ENCODE data around the gene LYSMD1.

LYSMD1 gene

GRCh38 chr1:151135433-151136385, 30.0 kb downstream of the LYSMD1 start:
- no peak for DNase-seq

DNA sequence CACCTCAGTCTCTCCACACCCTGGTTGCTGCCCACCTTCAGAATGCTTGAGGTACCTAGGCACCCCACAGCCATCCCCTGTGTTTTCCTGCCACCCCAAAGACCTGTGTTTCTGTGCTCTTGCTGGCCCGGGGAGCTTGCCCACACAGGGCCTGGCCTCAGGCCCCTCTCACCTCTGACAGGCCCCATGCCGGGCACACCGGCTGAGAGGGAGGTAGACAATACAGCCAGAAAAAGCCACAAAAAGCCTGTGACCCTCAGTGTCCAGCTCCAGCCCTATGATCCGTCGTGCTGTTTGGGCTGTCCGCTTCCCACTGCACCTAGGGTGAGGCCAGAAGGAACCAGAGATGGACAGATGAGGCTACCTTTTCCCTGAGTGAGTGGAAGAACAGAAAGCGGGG, 30.7 kb downstream of the LYSMD1 start:
- no peak for DNase-seq

GRCh38 chr1:151134396-151134795, 31.3 kb downstream of the LYSMD1 start:
- DNase-seq, result no peak

DNA sequence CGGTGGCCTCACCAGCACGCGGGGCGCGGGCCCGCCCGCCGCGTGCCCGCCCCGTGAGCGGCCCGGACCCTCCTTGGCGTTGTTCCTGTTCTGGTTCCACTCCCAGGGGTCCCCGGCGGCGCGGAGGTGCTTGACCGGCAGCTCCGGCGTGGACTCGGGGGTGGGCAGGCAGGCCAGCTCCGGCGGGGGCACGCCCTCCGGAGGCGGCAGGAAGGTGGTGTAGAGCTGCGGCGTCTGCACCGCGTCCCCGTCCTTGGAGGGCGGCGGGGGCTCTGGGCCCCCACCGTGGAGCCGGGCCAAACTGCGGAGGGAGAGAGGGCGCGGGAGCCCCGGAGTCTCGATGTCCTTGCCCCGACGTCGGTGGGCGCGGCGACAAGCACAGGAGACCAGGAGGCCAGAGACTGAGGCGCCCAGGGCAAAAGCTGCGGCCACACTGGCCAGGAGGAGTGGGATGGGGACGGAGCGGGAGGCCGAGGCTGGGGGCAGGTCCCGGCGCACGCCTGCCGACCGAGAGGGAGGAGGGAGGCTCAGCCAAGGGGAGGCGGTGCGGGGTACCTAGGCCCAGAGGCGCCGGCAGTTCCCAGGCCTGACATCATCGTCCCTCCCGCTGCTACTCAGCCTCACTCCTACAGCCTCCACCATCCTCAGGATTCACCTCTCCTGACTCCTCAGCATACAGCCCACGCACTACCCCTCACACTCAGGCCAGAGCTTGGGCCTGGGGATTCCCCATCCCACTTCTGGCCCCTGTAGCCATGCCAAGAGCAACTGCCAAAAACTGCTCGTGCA, 32.5 kb downstream of the LYSMD1 start:
- DNase-seq, result no peak

GRCh38 chr1:151132335-151133017, 33.2 kb downstream of the LYSMD1 start:
- no peak for DNase-seq

- no peak for DNase-seq
Measured at GRCh38 chr1:151131701-151132334, 33.9 kb downstream of the LYSMD1 start.

DNA sequence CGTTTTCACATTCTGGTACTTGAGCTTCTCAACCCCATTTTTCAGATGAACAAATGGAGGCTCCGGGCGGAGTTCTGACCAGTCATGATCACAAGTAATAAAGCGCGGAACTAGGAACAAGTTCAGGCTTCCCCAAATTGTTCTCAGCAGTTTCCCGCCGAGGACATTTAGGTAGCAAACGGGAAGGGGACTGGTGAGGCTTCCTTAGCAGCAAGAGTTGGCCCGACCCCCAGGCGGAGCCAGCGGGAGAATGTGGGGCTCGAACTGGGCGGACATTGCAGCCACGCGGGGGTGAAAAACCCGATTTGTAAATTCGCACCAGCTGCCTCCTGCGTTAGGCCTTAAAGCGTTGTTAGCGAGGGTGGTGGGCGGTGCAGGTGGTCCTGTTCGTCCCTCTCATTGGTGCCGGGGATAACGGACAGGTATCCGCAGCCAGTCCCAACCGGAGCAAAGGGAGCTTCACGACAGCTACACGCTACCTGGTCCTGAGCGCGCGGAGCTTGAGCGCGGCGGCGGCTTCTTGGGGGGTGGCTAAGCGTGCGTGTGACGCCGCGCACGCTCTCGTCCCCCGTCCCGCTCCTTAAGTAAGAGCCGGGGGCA, 34.6 kb downstream of the LYSMD1 start:
- DNase-seq, result no peak

DNA sequence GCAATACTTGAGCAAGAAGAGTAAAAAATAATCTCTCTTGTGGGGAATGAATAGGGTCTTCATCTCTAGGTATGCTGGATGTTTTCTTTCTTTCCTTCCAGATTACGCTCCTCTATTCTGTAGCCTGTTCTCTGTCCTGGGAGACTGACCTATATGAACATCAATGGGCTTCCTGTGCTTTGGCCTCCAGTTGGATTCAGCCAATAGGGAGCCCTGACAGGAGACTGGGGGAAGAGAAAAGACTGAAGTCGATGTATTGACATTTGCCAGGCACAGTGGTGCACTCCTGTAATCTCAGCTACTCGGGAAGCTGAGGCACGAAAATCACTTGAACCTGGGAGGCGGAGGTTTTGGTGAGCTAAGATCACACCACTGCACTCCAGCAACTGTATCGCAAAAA, 36.9 kb downstream of the LYSMD1 start:
- no peak for DNase-seq

DNA sequence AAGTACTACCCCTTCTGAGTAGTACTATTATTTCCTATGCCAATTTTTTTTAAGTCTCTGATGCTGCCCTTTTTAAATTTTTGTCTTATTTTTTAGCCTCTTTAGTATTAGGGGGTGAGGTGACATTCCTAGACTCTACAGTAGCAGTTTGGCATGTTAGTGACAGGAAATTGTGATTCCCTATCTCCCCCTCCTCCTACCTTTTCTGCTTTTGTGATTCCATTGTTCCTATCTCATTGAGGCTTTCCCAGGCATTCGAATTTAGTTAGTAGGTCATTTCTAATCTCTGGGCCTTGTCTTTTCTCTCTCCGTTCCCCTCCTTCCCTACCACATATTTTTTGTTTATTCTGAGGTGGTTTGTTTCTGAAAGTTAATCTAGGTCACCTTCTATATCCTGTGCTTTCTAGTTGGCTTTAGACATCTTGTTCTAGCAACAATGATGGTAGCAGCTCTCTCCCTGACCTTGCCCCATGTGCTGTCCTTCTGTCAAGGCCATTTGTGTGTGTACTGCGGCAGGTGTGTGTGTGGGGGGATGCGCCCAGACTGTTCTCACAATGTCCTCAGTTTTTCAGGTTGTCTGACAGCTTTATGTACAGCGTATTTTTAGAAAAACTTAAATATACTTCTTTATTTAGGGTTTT, 40.8 kb downstream of the LYSMD1 start:
- DNase-seq, result no peak

DNA sequence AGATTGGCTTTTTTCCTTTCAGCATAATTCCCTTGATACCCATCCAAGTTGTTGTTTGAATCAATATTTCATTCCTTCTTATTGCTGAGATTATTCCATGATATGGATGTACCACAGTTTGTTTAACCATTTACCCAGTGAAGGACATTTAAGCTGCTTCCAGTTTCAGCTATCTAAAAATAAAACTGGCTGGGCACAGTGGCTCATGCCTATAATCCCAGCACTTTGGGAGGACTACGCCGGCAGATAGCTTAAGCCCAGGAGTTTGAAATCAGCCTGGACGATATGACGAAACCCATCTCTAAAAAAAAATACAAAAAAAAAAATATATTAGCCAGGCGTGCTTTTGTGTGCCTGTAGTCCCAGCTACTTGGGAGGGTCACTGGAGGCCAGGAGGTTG, 51.8 kb downstream of the LYSMD1 start:
- no peak for DNase-seq
